Measurements from ENCODE around the gene RBM4B.
A peak's percentile ranks its signal among the peaks of the same experiment; 100 is the strongest.

The RBM4B gene

DNA sequence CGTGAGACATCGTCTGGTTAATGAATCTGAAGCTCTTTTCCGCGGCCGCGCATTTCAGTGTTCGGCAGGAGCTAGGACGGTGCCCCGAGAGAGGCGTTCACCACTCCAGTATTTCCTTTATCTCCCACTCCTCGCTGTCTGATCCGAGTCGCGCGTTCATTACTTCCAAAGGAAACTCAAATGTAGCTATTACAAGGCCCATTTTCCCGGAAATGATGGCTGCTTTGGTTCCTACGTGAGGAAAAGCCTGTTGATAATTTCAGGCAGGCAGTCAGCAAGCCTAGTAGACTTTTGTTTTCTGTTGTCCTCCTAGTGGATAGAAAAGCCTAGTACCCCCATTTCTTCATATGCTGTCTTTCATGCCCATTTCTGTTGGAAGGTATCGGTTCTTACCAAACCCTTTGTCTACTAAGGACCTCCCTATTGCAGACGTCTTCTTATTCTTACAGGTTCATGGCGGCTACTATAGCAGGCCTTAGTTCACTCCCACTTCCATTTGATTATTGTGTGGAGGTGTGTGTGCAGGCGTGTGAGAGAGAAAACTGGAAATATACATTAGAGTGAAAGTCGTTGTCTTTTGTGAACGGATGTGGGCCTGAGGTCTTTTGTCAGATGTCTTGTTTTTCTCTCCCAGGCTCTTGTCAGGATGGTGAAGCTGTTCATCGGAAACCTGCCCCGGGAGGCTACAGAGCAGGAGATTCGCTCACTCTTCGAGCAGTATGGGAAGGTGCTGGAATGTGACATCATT lies 38.4 kb downstream of the RBM4B start:
- DNase-seq = no peak

DNA sequence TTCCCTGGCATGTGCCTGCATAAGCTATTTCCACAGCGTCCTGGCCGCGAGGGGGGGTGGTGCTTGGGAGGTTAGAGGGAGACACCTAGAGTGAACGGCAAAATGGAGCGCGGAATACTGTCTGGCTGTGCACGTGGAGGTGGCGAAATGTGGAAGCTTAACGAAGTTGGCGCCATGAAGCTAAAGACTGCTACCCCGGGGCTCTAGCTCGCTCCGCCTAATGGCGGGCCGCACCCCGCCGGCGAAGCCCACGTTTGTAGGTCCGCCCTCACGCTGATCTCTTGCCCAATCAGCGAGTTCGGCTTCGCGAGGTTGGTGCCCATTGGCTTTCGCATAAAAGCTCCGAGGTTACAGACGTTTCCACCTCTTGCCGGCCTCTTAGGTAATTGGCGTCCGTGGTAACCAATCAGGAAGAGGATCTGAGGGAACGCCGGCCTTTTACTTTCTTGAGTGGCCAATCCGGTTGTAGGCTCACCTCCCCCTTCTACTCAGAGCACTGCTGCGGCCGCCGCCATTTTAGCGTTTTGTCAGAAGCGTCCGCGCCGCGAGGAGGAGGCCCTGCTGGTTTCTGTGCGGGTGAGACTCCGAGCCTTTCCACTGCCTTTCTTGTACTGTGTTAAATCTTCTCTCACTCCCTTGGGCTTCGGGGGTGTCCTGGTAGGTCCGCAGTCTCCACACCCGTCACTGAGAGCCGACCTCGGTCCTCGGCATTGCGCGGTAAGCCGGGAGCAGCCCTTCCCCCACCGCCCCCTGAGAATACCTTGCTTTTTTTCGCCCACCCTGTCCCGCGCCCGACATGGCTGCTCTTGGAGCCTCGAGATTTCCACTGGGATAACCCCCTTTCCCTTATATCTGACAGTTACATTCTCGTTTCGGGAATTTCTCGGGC lies 39.3 kb downstream of the RBM4B start, which contains the start of gene RBM4:
TSS of gene RBM4 (plus strand) at position 527 of the 889 bp plus-strand sequence. CDS start 1,009 bp downstream, outside the sequence.
- peak; percentile 100 for DNase-seq

DNA sequence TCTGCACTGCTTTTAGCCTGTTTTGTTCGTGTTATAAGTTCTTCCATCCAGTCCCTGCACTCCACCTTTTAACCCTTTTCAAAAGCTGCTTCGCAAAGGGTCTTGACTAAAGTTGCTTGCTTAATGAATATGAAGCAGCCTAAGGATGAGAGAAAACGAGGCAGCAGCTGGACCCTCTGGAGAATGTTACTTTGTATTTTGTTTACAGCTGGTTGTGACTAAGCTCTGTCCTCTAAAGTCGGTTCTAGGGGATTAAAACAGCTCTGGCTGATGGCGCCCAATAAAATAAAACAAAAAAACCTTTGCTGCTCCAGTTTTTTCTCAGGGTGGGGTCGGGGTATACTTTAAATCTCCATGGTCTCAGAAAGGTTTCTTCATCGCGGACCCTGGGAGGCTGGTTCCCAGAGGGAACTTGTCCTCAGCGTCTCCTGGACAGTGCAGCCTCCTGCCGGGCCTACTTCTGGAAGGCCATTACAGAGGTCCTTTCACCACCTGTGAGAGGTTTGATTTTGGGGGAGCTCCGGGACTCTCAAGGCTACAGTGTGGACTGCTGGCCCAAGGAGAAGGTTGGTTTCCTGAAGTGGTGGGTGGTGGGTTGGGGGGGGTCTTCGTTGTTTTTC lies 40.0 kb downstream of the RBM4B start:
- no peak for DNase-seq

- no peak for DNase-seq
These were observed 41.3 kb downstream of the RBM4B start for GRCh38 chr11:66636411-66636810.

GRCh38 chr11:66632952-66633351 lies 44.7 kb downstream of the RBM4B start:
- no peak for DNase-seq

DNA sequence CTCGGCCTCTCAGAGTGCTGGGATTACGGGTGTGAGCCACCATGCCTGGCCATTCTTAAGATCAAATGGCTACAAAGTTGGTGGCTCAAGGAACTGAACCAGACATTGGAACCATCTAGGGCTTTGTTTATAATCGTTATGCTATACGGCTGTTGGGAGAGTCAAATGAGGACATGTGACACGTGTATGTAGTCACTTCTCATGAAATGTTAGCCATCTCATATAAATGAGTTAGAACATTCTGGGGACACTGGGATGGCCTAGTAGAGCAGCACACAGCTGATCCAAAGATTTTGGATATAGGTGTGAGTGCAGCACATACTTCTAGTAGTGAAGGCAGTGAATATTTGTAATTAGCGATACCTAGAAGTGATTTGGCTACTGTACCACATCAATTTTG lies 45.8 kb downstream of the RBM4B start:
- no peak for DNase-seq

- DNase-seq = no peak
These were observed 48.3 kb downstream of the RBM4B start for GRCh38 chr11:66629356-66629755.

GRCh38 chr11:66628061-66628603 lies 49.6 kb downstream of the RBM4B start:
- DNase-seq = no peak

DNA sequence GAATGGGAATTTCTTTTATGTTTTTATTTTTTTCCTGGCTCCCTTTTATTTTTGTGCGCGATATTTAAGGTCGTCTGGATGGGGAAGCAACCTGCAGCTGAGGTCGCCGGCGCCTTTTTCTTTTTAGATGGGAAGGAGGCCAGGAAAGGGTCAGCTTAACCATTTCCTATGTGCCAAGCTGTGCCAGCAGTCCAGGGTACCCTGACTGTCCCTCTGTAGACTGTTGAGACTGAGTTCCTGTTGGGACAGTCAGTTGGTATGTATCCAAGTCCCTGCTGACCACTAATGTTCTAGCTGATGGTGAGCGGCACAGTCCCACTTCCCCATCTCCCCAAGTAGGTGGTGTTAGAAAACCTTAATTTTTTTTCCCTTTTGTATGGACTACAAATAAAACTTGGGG lies 50.8 kb downstream of the RBM4B start:
- no peak for DNase-seq

DNA sequence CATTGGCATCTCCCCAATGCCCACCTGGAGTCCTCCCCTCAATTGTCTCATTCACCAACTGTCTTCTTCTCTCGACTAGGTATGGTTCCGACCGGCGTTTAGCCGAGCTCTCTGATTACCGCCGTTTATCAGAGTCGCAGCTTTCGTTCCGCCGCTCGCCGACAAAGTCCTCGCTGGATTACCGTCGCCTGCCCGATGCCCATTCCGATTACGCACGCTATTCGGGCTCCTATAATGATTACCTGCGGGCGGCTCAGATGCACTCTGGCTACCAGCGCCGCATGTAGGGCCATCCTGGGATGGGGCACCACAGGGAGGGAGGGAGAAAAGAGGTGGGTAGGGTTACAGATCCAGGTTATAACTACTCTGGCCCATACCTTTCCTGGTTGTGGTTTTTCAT lies 51.3 kb downstream of the RBM4B start:
- DNase-seq = no peak

- DNase-seq = no peak
These were observed 51.9 kb downstream of the RBM4B start for GRCh38 chr11:66625752-66626149.

DNA sequence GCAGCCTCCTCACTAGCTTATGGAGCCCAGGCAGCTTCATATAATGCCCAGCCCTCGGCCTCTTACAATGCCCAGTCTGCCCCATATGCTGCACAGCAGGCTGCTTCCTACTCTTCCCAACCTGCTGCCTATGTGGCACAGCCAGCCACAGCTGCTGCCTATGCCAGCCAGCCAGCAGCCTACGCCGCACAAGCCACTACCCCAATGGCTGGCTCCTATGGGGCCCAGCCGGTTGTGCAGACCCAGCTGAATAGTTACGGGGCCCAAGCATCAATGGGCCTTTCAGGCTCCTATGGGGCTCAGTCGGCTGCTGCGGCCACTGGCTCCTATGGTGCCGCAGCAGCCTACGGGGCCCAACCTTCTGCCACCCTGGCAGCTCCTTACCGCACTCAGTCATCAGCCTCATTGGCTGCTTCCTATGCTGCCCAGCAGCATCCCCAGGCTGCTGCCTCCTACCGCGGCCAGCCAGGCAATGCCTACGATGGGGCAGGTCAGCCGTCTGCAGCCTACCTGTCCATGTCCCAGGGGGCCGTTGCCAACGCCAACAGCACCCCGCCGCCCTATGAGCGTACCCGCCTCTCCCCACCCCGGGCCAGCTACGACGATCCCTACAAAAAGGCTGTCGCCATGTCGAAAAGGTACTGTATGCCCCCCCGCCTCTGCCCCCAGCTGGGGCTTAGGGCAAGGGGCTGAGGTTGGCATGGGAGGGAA lies 52.5 kb downstream of the RBM4B start:
- DNase-seq = no peak

- no peak for DNase-seq
These were observed 53.2 kb downstream of the RBM4B start for GRCh38 chr11:66624450-66624849.

DNA sequence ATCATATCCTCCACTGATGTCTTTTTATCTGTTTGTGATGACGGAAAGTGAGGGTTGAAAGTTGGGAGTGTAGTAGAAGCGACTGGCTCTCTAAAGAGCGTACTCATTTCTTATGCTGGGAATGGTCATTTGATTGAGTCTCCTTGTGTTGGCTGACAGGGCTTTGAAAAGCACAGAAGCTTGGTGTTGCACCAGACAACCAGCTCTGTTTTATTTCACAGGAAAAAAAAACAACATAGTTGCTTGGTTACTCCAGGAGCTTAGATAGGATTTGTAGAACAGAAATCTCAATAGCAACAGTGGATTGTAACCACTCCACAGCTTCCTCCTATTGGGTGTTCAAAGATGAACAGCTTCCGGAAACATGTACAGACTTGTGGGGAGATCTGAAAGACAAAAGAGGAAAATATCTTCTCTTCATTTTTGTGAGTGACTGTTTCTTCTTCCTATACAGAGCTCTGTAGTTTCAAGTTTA lies 58.6 kb downstream of the RBM4B start:
- DNase-seq = no peak

DNA sequence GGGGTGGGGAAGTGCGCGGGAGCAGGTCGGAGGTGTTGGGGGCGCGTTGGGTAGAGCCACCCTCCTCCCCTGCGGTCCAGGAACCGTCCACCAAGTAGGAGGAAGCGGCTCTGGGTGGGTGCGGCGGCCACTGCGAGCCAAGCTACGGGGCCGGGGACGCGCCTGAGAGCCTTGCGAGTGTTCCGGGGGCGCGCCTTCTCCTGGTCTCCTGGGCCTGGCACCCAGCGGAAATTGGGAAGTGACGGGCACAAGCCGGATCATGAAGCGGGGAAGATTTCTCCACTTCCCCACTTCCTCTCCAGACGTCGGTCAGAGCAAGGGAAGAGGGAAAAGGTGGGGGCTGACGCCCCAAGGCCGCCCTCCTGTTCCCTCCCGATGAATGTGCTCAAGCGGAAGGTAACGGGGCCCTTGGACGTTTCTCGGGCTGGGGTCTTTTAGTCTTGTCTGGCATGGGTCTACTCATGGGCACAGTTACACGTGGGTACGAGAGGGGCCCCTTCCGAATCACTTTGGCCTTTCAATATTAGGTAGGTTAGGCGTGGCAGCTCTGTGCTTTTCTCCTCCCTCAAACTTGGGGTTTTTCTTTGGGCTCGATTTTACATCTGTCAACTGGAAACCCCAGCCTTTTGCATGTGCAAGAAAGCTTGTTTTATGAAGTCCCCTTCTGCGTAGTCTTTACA lies 60.4 kb downstream of the RBM4B start:
- DNase-seq = no peak

- peak; percentile 98 for DNase-seq
These were observed 61.1 kb downstream of the RBM4B start, which contains the start of gene RBM14 for GRCh38 chr11:66616379-66617154. Gene RBM14, plus strand, starts transcription at chr11:66616630. Its CDS starts 91 bp downstream, at chr11:66616721.
